ENCODE measurements around the gene GALNTL6.

Gene GALNTL6

GRCh38 chr4:171812665-171813525 is at the start of gene GALNTL6:
Gene GALNTL6 (plus strand): TSS chr4:171813404.
- peak; percentile 32 for TF ChIP-seq POLR2A (IDR thresholded peaks at IDR 0.05; ENCODE audit: low read length)
- no peak for TF ChIP-seq GATA1 (IDR thresholded peaks at IDR 0.05; ENCODE audit: low read depth, low read length)
- peak; percentile 51 to 77 for DNase-seq

DNA sequence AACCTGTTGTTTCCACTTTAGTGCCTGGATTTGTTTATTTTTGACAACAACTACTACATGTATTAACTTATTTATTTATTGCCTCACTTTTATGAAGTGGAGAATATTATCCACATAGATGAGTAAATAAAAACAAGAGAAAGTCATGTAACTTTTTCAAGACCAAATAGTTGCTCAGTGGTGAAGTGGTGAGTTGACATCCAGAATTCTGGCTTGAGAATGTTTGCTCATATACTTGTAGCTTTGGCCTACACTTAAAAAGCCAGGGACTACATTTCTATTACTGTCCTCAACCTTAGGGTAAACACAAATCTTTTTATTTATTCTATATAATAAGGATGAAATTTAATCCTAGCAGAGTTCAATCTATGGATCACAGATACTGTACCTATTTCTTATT is 47.7 kb upstream of the GALNTL6 start:
- no peak for TF ChIP-seq GATA1 (IDR thresholded peaks at IDR 0.05; ENCODE audit: low read depth, low read length)
- no peak for TF ChIP-seq POLR2A (IDR thresholded peaks at IDR 0.05; ENCODE audit: low read length)
- DNase-seq = no peak

GRCh38 chr4:171774642-171775190 is 38.5 kb upstream of the GALNTL6 start:
- DNase-seq = no peak

GRCh38 chr4:171779301-171779700 is 33.9 kb upstream of the GALNTL6 start:
- DNase-seq = no peak
- TF ChIP-seq GATA1 (IDR thresholded peaks at IDR 0.05; ENCODE audit: low read depth, low read length) (no peak), POLR2A (IDR thresholded peaks at IDR 0.05; ENCODE audit: low read length) (no peak)

More at GRCh38 chr4:171774642-171775190, 38.5 kb upstream of the GALNTL6 start:
- TF ChIP-seq POLR2A (IDR thresholded peaks at IDR 0.05; ENCODE audit: low read length) (no peak), GATA1 (IDR thresholded peaks at IDR 0.05; ENCODE audit: low read depth, low read length) (no peak)

DNA sequence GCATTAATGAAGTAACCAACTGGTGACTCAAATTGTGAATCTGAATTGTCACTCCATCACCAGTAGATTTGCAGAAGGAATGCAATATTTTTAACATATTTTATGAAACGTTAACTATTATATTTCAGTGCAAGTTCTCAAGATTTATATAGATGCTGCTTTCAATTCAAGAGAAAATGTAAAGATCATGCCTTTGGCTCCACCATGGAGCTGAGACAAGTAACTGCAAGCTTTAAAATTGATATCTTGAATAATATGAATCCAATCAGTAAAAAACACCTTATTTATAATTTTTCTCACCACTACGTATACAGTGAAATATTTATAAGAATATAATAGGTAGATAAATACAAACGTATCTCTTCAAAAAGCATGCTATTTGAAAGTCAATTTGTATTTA is 27.8 kb upstream of the GALNTL6 start:
- no peak for DNase-seq
- TF ChIP-seq POLR2A (IDR thresholded peaks at IDR 0.05; ENCODE audit: low read length) = no peak
- no peak for TF ChIP-seq GATA1 (IDR thresholded peaks at IDR 0.05; ENCODE audit: low read depth, low read length)

DNA sequence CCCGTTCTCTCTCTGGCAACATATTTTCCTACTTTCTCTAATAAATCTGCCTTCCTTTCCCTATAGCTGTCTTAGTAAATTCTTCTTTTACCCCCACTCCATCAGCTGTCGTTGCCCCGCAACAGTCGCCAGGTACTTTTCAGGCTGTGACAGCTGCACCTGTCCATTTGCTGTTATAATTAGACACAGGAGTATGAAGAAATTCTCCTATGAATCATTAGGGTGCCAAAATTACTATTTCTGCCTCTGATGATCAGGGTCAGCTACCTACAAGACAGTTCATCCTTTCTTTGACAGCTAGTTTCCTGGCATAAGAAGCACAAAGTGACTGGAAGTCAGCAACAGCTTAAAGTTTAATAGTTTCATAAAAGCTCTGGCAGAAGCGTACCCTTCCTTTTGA is 19.5 kb upstream of the GALNTL6 start:
- TF ChIP-seq GATA1 (IDR thresholded peaks at IDR 0.05; ENCODE audit: low read depth, low read length) = no peak
- TF ChIP-seq POLR2A (IDR thresholded peaks at IDR 0.05; ENCODE audit: low read length) = no peak

GRCh38 chr4:171794528-171794927 is 18.7 kb upstream of the GALNTL6 start:
- no peak for DNase-seq
- TF ChIP-seq GATA1 (IDR thresholded peaks at IDR 0.05; ENCODE audit: low read depth, low read length) (no peak), POLR2A (IDR thresholded peaks at IDR 0.05; ENCODE audit: low read length) (no peak)

More for the DNA sequence above, 19.5 kb upstream of the GALNTL6 start:
- no peak for DNase-seq

GRCh38 chr4:171809854-171810253 is 3.4 kb upstream of the GALNTL6 start:
- no peak for DNase-seq
- TF ChIP-seq POLR2A (IDR thresholded peaks at IDR 0.05; ENCODE audit: low read length) (no peak), GATA1 (IDR thresholded peaks at IDR 0.05; ENCODE audit: low read depth, low read length) (no peak)

DNA sequence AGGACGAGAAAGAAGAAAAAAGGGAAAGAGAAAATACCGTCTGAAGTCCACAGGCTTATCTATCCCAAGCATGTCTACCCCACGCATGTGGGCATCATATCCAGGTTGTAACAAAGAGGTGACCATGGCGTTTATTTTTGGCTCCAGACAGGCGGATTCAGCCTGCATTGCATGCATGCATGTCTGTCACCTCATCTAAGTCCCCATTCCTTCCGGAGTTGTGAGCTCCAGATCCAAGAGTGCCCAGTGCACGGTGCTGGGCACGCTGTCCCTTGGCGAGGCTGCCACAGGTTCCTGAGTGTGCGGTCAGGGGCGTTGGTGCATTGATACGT is 905 bp upstream of the GALNTL6 start:
- TF ChIP-seq GATA1 (IDR thresholded peaks at IDR 0.05; ENCODE audit: low read depth, low read length) = no peak
- peak; percentile 45 for TF ChIP-seq POLR2A (IDR thresholded peaks at IDR 0.05; ENCODE audit: low read length)
- no peak for DNase-seq

- no peak for TF ChIP-seq GATA1 (IDR thresholded peaks at IDR 0.05; ENCODE audit: low read depth, low read length)
- TF ChIP-seq POLR2A (IDR thresholded peaks at IDR 0.05; ENCODE audit: low read length) = no peak
- no peak for DNase-seq
Measured at GRCh38 chr4:171813526-171814250, 484 bp downstream of the GALNTL6 start.

DNA sequence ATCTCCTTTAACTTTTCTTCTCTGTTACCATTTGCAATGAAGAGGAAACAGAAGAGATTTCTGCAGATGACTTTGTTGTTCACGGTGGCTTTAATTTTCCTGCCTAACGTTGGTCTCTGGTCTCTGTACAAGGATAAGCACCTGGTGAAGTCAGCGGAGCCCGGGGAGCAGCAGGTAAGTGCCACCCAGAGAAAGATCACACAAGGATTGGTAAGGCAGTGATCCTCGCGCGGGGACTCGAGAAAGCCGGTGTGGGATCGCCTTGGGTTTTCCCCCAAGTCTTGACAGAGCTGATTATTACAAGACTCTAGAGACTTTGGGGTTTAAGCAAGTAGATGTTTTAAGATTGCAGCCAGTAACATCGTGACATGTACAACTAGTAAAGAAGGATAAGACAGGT is 1.3 kb downstream of the GALNTL6 start:
- DNase-seq = no peak
- TF ChIP-seq GATA1 (IDR thresholded peaks at IDR 0.05; ENCODE audit: low read depth, low read length) = no peak
- no peak for TF ChIP-seq POLR2A (IDR thresholded peaks at IDR 0.05; ENCODE audit: low read length)

DNA sequence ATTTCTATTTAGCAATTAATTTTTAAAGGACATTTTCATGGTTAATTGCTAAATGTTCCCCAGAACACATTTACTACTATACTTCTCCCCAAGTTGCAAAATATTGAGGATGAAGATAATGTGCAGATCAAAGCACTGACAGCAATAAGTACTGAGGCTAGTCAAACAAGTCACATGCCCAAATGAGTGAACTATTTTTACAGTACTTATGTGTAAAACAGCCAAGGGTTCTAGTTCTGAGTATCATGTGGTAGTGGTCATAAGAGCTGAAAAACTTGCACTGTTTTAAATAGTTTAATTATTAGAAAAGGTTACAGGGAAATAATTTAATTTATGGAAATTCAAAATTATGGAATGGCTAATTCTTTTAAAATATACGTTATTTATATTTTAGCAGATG is 3.8 kb downstream of the GALNTL6 start:
- DNase-seq = no peak
- TF ChIP-seq GATA1 (IDR thresholded peaks at IDR 0.05; ENCODE audit: low read depth, low read length) (no peak), POLR2A (IDR thresholded peaks at IDR 0.05; ENCODE audit: low read length) (no peak)

DNA sequence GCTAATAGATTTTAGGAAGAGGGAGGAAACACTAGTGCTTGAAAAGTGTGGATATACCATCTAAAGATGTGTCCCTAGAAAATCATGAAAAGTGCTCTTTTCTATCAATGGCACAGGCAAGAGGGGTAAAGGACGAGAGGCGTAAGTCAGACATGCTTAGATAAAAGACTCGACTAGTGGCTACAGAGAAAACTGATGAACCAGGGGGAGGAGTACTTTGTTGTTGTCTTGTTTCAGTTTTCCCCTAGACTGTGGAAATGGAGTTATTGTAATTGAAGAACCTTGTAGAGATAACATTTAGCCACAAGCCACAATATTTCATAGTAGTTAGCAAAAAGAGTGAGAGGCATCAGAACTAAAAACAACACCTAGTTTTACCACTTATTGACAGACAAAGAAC is 21.4 kb downstream of the GALNTL6 start:
- no peak for DNase-seq
- TF ChIP-seq GATA1 (IDR thresholded peaks at IDR 0.05; ENCODE audit: low read depth, low read length) = no peak
- TF ChIP-seq POLR2A (IDR thresholded peaks at IDR 0.05; ENCODE audit: low read length) = no peak

DNA sequence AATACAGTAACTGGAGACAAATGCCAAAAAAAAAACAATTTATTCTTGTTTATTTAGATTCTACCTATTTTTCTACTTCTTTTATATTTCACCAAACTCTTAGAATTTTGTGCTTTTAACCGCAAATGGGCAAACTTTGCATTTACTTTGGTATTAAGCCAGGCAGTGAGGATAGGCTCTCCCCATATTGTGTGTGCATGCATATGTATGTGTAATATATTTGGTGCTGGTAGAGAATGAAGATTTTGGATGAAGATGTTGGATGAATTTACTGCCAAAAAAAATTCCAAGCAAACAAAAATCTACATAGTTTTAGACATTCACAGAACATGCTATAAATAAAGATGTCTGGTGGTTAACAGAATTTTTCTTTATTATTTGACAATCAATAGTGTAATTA is 30.3 kb downstream of the GALNTL6 start:
- no peak for DNase-seq
- TF ChIP-seq GATA1 (IDR thresholded peaks at IDR 0.05; ENCODE audit: low read depth, low read length) (no peak), POLR2A (IDR thresholded peaks at IDR 0.05; ENCODE audit: low read length) (no peak)
